ENCODE results near the gene ANKMY2.
"Not testable (repeated sequence)": the region's sequence is repeated elsewhere in the genome, so short reads cannot be mapped to it uniquely, and the experiment has no call there.

ANKMY2 gene

GRCh38 chr7:16684935-16685334 is 39.4 kb upstream of the ANKMY2 start:
- Histone ChIP-seq H3K4me1 (ENCODE audit: control extremely low read depth in 1 of 4, control insufficient read depth in 4 of 4, insufficient read depth in 4 of 4, low read length in 3 of 4) (peaks cover 0 to 17% (median 4%) of the 10 kb centered on the region in 4 experiments), H3K9me3 (ENCODE audit: control extremely low read depth in 1 of 5, control insufficient read depth in 4 of 5, insufficient read depth in 2 of 5, low read depth in 1 of 5, low read length in 4 of 5) (no peaks in the 10 kb centered on the region), H3K36me3 (ENCODE audit: control insufficient read depth in 4 of 4, insufficient read depth in 4 of 4, low read length in 3 of 4) (peaks cover 23 to 71% (median 32%) of the 10 kb centered on the region in 4 experiments), H3K27me3 (replicated peaks in 2 of 5; ENCODE audit: control insufficient read depth in 4 of 5, insufficient read depth in 5 of 5, low read length in 4 of 5) (no peaks in the 10 kb centered on the region), H3K27ac (ENCODE audit: insufficient read depth in 1 of 2, low read depth in 1 of 2, low read length in 2 of 2, poor library complexity in 1 of 2, severe bottlenecking in 2 of 2) (peak overlapping the region in 1 of 2 experiments; percentile 39), H3K4me3 (ENCODE audit: control insufficient read depth in 1 of 7, extremely low read depth in 1 of 7, insufficient read depth in 4 of 7, low read depth in 2 of 7, low read length in 6 of 7) (peak overlapping the region in 1 of 7 experiments; percentile 11)
- ChIA-PET POLR2A (no interaction called here), CTCF (interaction anchor here (1.4 kb wide), 1 partner anchor 8 kb away, joined by 3 read pairs; no protein-coding TSS in a partner anchor)
- peak in 1 of 3 donors; percentile 45 for DNase-seq
- WGBS (ENCODE audit: insufficient coverage), result 100% methylated on average over 1 of the region's 2 CpGs

- whole genome bisulfite sequencing (ENCODE audit: insufficient coverage), result 99% methylated on average over 7 of the region's 14 CpGs
- H3K9me3 ChIP-seq (ENCODE audit: control extremely low read depth in 1 of 5, control insufficient read depth in 4 of 5, insufficient read depth in 2 of 5, low read depth in 1 of 5, low read length in 4 of 5); POLR2A ChIA-PET; H3K27ac ChIP-seq (ENCODE audit: insufficient read depth in 1 of 2, low read depth in 1 of 2, low read length in 2 of 2, poor library complexity in 1 of 2, severe bottlenecking in 2 of 2); DNase-seq; H3K27me3 ChIP-seq (replicated peaks in 2 of 5; ENCODE audit: control insufficient read depth in 4 of 5, insufficient read depth in 5 of 5, low read length in 4 of 5); H3K4me3 ChIP-seq (ENCODE audit: control insufficient read depth in 1 of 7, extremely low read depth in 1 of 7, insufficient read depth in 4 of 7, low read depth in 2 of 7, low read length in 6 of 7); H3K4me1 ChIP-seq (ENCODE audit: control extremely low read depth in 1 of 4, control insufficient read depth in 4 of 4, insufficient read depth in 4 of 4, low read length in 3 of 4): not testable (repeated sequence)
- CTCF ChIA-PET, result interaction anchor here (1.3 kb wide), 1 partner anchor 12 kb away, joined by 4 read pairs; no protein-coding TSS in a partner anchor
- H3K36me3 ChIP-seq (ENCODE audit: control insufficient read depth in 4 of 4, insufficient read depth in 4 of 4, low read length in 3 of 4), result peaks cover 31 to 73% (median 56%) of the 10 kb centered on the region in 4 experiments
These were observed 33.4 kb upstream of the ANKMY2 start for GRCh38 chr7:16678645-16679566.

DNA sequence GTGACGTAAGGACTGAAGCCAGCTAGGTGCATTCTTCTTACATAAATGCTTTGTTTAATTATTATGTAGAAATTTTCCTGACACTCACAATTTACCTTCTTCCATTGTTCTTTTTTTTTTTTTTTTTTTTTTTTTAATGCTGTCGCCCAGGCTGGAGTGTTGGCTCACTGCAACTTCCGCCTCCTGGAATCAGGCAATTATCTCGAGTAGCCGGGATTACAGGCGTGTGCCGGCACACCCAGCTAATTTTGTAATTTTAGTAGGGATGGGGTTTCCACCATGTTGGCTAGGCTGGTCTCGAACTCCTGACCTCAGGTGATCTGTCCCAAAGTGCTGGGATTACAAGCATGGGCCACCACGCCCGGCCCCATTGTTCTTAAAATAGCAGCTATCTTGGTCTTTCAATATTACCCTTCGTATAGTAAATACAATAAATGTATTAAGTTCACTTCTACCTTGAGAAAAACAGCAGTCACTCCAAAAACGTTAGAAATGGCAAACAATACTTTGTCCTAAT is 32.5 kb upstream of the ANKMY2 start:
- Histone ChIP-seq H3K27ac (ENCODE audit: insufficient read depth in 1 of 2, low read depth in 1 of 2, low read length in 2 of 2, poor library complexity in 1 of 2, severe bottlenecking in 2 of 2) (no peak overlapping the region), H3K4me1 (ENCODE audit: control extremely low read depth in 1 of 4, control insufficient read depth in 4 of 4, insufficient read depth in 4 of 4, low read length in 3 of 4) (no peaks in the 10 kb centered on the region), H3K4me3 (ENCODE audit: control insufficient read depth in 1 of 7, extremely low read depth in 1 of 7, insufficient read depth in 4 of 7, low read depth in 2 of 7, low read length in 6 of 7) (no peak overlapping the region), H3K36me3 (ENCODE audit: control insufficient read depth in 4 of 4, insufficient read depth in 4 of 4, low read length in 3 of 4) (peaks cover 30 to 73% (median 50%) of the 10 kb centered on the region in 4 experiments), H3K27me3 (replicated peaks in 2 of 5; ENCODE audit: control insufficient read depth in 4 of 5, insufficient read depth in 5 of 5, low read length in 4 of 5) (no peaks in the 10 kb centered on the region), H3K9me3 (ENCODE audit: control extremely low read depth in 1 of 5, control insufficient read depth in 4 of 5, insufficient read depth in 2 of 5, low read depth in 1 of 5, low read length in 4 of 5) (no peaks in the 10 kb centered on the region)
- no peak for DNase-seq
- ChIA-PET CTCF (interaction anchor here (1.3 kb wide), 1 partner anchor 11 kb away, joined by 4 read pairs; no protein-coding TSS in a partner anchor), POLR2A (no interaction called here)
- 100% methylated on average over 7 of the region's 12 CpGs for WGBS (ENCODE audit: insufficient coverage)

DNA sequence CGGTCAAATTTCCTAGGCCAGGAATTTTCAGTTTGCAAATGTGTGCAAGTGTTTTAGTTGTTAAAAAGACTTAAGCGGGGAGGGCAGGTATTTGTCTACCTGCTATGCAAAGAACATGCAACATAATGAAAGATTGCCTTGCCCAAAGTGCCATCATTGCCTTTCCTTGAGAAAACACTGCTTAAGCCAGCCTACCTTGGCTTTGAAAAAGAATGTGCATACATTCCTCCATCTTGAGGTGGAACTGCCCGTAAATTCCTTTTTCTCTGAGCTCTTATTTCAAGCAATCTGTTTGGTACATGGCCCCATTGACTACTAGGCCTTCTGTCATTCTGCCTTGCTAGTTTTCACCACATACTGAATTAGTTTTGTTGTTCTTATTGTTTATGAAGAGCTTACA is 29.7 kb upstream of the ANKMY2 start:
- H3K36me3 ChIP-seq (ENCODE audit: control insufficient read depth in 4 of 4, insufficient read depth in 4 of 4, low read length in 3 of 4), result peaks cover 32 to 74% (median 45%) of the 10 kb centered on the region in 4 experiments
- H3K4me1 ChIP-seq (ENCODE audit: control extremely low read depth in 1 of 4, control insufficient read depth in 4 of 4, insufficient read depth in 4 of 4, low read length in 3 of 4), result no peaks in the 10 kb centered on the region
- peaks cover 0 to 3% (median 0%) of the 10 kb centered on the region in 5 experiments for H3K9me3 ChIP-seq (ENCODE audit: control extremely low read depth in 1 of 5, control insufficient read depth in 4 of 5, insufficient read depth in 2 of 5, low read depth in 1 of 5, low read length in 4 of 5)
- no peaks in the 10 kb centered on the region for H3K27me3 ChIP-seq (replicated peaks in 2 of 5; ENCODE audit: control insufficient read depth in 4 of 5, insufficient read depth in 5 of 5, low read length in 4 of 5)
- H3K27ac ChIP-seq (ENCODE audit: insufficient read depth in 1 of 2, low read depth in 1 of 2, low read length in 2 of 2, poor library complexity in 1 of 2, severe bottlenecking in 2 of 2), result no peak overlapping the region
- DNase-seq, result no peak
- no peak overlapping the region for H3K4me3 ChIP-seq (ENCODE audit: control insufficient read depth in 1 of 7, extremely low read depth in 1 of 7, insufficient read depth in 4 of 7, low read depth in 2 of 7, low read length in 6 of 7)
- 100% methylated on average over 2 of the region's 3 CpGs for WGBS (ENCODE audit: insufficient coverage)
- ChIA-PET CTCF (interaction anchor here (0.8 to 1.6 kb wide), 5 partner anchors 10 to 39 kb away, joined by 3 to 5 read pairs (median 3); partner anchors contain the start of genes ANKMY2 and BZW2), POLR2A (no interaction called here)

GRCh38 chr7:16671811-16672210 is 26.3 kb upstream of the ANKMY2 start:
- Histone ChIP-seq H3K9me3 (ENCODE audit: control extremely low read depth in 1 of 5, control insufficient read depth in 4 of 5, insufficient read depth in 2 of 5, low read depth in 1 of 5, low read length in 4 of 5) (peaks cover 0 to 3% (median 0%) of the 10 kb centered on the region in 5 experiments), H3K36me3 (ENCODE audit: control insufficient read depth in 4 of 4, insufficient read depth in 4 of 4, low read length in 3 of 4) (peaks cover 34 to 66% (median 50%) of the 10 kb centered on the region in 4 experiments), H3K4me3 (ENCODE audit: control insufficient read depth in 1 of 7, extremely low read depth in 1 of 7, insufficient read depth in 4 of 7, low read depth in 2 of 7, low read length in 6 of 7) (no peak overlapping the region), H3K27ac (ENCODE audit: insufficient read depth in 1 of 2, low read depth in 1 of 2, low read length in 2 of 2, poor library complexity in 1 of 2, severe bottlenecking in 2 of 2) (no peak overlapping the region), H3K27me3 (replicated peaks in 2 of 5; ENCODE audit: control insufficient read depth in 4 of 5, insufficient read depth in 5 of 5, low read length in 4 of 5) (no peaks in the 10 kb centered on the region), H3K4me1 (ENCODE audit: control extremely low read depth in 1 of 4, control insufficient read depth in 4 of 4, insufficient read depth in 4 of 4, low read length in 3 of 4) (peaks cover 0 to 11% (median 3%) of the 10 kb centered on the region in 4 experiments)
- ChIA-PET POLR2A (no interaction called here), CTCF (interaction anchor here (1.3 to 1.4 kb wide), 2 partner anchors 15 to 23 kb away, joined by 3 to 4 read pairs; no protein-coding TSS in a partner anchor)
- no peak for DNase-seq
- no CpG with 5 or more reads among the region's 3 CpGs for WGBS (ENCODE audit: insufficient coverage)

- H3K9me3 ChIP-seq (ENCODE audit: control extremely low read depth in 1 of 5, control insufficient read depth in 4 of 5, insufficient read depth in 2 of 5, low read depth in 1 of 5, low read length in 4 of 5), result peaks cover 0 to 3% (median 0%) of the 10 kb centered on the region in 5 experiments
- H3K36me3 ChIP-seq (ENCODE audit: control insufficient read depth in 4 of 4, insufficient read depth in 4 of 4, low read length in 3 of 4), result peaks cover 27 to 66% (median 45%) of the 10 kb centered on the region in 4 experiments
- CTCF ChIA-PET, result interaction anchor here (1.1 to 1.4 kb wide), 3 partner anchors 12 to 24 kb away, joined by 3 to 4 read pairs (median 3); no protein-coding TSS in a partner anchor
- no peak overlapping the region for H3K4me3 ChIP-seq (ENCODE audit: control insufficient read depth in 1 of 7, extremely low read depth in 1 of 7, insufficient read depth in 4 of 7, low read depth in 2 of 7, low read length in 6 of 7)
- DNase-seq, result no peak
- POLR2A ChIA-PET, result no interaction called here
- WGBS (ENCODE audit: insufficient coverage), result 100% methylated on average over 1 of the region's 4 CpGs
- H3K27me3 ChIP-seq (replicated peaks in 2 of 5; ENCODE audit: control insufficient read depth in 4 of 5, insufficient read depth in 5 of 5, low read length in 4 of 5), result no peaks in the 10 kb centered on the region
- peaks cover 0 to 11% (median 3%) of the 10 kb centered on the region in 4 experiments for H3K4me1 ChIP-seq (ENCODE audit: control extremely low read depth in 1 of 4, control insufficient read depth in 4 of 4, insufficient read depth in 4 of 4, low read length in 3 of 4)
- H3K27ac ChIP-seq (ENCODE audit: insufficient read depth in 1 of 2, low read depth in 1 of 2, low read length in 2 of 2, poor library complexity in 1 of 2, severe bottlenecking in 2 of 2), result no peak overlapping the region
These were observed 25.3 kb upstream of the ANKMY2 start for GRCh38 chr7:16670731-16671344.
